Measurements from ENCODE around the gene CBL. TPM values are rescaled to one million over a fixed set of nuclear protein-coding genes. Genes with fewer than 3 reads are reported as not detected.
"Not testable (repeated sequence)": the region's sequence is repeated elsewhere in the genome, so short reads cannot be mapped to it uniquely, and the experiment has no call there.

CBL gene
- total RNA-seq, 2 experiments from 2014 or later, result 26.3 to 26.9 TPM

DNA sequence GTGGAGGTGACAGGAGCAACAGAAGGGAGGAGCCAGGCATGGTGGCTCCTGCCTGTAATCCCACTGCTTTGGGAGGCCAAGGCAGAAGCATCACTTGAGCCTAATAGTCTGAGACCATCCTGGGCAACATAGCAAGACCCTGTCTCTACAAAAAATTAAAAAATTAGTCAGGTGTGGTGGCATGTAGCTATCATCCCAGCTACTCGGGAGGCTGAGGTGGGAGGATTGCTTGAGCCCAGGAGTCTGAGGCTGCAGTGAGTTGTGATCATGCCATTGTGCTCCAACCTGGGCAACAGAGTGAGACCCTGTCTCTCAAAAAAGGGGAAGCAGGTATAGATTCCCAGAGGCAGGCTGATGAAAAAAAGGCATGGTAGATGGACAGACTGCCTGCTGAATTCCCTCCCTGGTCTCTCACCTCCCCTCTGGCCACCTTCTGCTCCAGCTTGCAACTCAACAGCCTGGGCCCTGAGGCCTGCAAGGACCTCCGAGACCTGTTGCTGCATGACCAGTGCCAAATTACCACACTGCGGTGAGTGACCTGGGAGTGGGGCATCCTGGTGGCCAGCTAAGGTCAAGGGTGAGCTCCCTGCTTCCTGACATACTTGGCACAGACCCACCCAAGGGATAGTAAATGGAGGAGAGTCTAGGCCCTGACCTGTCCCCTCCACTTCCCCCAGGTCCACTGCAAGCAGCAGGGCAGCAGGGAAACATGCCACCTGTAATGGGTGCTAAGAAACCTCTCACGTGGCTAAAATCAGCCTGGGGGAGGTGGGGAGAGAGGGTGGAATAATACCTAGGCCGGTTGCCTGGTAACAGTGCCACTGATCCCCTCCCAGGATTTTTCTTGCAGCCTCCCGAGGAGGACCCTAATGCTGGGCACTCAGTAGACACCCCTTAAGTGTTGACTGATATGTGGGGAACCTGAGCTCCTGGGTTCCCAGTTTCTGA lies 25.1 kb upstream of the CBL start:
- ChIA-PET CTCF (interaction anchor here (1.5 to 3.4 kb wide), 2 partner anchors 12 to 15 kb away, joined by 4 to 16 read pairs; partner anchors contain the start of gene NLRX1), POLR2A (no interaction called here)

DNA sequence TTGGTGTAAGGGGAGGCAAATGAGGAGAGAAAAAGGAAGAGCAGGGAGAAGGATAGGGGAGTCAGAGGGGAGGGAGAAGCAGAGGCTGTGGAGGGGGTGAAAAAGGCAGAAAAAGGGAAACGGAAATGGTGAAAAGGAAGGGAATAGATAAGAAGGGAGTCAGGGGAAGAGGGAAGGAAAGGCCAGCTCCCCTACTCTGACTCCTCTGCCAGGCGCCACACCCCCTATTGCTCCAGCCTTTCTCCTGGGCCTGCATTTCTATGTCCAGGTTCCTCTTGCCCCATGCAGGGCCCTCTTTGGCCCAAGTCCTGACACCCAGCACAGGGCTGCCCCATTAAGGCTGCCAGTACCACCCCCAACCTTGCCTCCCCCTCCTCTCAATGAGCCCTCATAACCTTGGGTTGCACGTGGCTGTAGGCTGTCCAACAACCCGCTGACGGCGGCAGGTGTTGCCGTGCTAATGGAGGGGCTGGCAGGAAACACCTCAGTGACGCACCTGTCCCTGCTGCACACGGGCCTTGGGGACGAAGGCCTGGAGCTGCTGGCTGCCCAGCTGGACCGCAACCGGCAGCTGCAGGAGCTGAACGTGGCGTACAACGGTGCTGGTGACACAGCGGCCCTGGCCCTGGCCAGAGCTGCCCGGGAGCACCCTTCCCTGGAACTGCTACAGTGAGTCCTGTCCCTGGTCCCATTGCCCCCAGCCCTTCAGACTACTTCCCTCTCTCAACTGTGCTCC lies 24.3 kb upstream of the CBL start:
- POLR2A ChIA-PET, result interaction anchor here (0.7 kb wide), 1 partner anchor 1275 kb away, joined by 4 read pairs; no protein-coding TSS in a partner anchor
- CTCF ChIA-PET, result interaction anchor here (3.4 kb wide), 1 partner anchor 15 kb away, joined by 16 read pairs; no protein-coding TSS in a partner anchor

DNA sequence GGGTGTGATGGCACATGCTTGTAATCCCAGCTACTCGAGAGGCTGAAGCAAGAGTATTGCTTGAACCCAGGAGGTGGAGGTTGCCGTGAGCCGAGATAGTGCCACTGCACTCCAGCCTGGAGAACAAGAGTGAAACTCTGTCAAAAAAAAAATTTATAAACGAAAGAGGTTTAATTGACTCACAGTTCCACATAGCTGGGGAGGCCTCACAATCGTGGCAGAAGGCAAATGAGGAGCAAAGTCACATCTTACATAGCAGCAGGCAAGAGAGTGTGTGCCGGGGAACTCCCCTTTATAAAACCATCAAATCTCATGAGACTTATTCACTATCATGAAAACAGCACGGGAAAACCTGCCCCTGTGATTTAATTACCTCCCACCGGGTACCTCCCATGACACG lies 21.7 kb upstream of the CBL start:
- POLR2A ChIA-PET, result not testable (repeated sequence)
- CTCF ChIA-PET, result interaction anchor here (0.7 to 1.6 kb wide), 2 partner anchors 12 to 15 kb away, joined by 3 to 4 read pairs; no protein-coding TSS in a partner anchor

DNA sequence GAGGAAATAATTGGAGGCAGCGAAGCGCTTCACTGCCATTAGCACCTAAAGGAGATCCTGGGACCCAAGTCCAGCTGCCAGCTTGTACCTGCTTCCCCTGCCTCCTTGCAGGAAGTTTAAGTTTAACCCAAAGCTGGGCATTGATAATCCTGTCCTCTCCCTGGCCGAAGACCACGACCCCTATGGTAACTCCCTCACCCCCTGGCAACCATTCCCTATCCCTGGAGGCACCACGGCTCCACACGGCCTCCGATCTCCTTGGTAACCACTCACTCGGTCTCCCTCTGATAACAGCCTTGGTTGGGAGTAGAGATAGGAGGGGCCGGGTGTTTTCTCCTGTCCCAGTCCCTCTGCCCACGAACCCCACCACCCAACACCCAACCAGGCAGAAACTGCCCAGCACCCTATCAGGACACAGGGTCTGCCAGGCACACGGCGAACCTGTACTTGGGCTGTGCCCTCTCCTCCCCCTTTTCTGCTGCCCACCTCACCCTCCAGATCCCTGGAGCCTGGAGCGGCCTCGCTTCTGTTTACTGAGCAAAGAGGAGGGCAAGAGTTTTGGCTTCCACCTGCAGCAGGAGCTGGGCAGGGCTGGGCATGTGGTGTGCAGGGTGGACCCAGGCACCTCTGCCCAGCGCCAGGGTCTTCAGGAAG lies 20.0 kb upstream of the CBL start:
- POLR2A ChIA-PET, result no interaction called here
- CTCF ChIA-PET, result no interaction called here

DNA sequence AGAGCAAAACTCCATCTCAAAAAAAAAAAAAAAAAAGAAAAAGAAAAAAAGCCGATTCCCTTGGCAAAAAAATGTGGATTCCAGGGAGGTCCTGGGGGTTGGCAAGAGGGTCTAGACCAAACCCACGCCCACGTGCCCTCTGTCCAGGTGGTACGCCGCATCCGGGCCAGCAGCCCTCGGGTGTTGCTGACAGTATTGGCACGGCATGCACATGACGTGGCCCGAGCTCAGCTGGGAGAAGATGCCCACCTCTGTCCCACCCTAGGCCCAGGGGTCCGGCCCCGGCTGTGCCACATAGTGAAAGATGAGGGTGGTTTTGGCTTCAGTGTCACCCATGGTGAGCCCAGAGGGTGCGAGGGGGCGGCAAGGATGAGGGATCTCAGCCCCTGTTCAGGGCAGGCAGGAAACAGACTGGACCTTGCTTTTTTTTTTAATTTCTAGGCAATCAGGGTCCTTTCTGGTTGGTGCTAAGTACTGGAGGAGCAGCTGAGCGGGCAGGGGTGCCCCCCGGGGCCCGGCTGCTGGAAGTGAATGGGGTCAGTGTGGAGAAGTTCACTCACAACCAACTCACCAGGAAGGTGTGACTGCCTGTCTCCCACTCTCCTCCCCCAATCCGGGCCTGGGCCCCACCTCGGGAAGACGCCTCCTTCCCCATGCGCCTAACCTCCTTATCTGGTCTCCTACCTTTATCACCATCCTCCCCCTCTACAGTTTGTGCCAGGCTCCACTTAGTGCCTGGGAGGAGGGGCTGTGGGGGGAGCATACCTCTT lies 18.8 kb upstream of the CBL start:
- ChIA-PET CTCF (interaction anchor here (0.6 kb wide), 1 partner anchor 169 kb away, joined by 3 read pairs; no protein-coding TSS in a partner anchor), POLR2A (no interaction called here)

DNA sequence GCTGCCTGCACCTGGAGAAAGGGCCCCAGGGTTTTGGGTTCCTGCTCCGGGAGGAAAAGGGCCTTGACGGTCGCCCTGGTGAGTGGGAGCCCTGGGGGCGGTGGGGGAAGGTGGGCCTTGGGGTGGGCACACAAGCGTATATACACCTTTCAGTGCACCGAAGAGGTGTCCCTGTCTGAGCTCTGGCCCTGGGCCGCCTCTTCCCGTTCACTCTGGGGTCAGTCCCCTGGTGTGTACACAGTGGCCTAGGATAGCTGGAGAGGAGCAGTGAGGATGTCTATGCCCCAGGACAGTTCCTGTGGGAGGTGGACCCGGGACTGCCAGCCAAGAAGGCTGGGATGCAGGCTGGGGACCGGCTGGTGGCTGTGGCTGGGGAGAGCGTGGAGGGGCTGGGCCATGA lies 18.1 kb upstream of the CBL start:
- ChIA-PET CTCF (interaction anchor here (0.6 kb wide), 1 partner anchor 10 kb away, joined by 3 read pairs; no protein-coding TSS in a partner anchor), POLR2A (no interaction called here)

DNA sequence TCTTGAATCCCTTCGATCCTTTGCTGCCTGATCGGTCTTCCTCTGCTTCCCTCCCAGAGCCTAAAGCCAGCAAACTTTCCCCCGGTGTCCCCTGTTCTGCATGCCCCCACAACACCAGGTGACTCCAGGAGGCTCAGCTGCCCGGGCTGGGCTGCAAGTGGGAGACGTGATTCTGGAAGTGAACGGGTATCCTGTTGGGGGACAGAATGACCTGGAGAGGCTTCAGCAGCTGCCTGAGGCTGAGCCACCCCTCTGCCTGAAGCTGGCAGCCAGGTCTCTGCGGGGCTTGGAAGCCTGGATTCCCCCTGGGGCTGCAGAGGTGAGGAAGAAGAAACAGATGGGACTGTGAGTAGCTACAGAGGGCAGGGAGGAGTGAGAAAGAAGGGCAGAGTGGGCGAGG lies 17.3 kb upstream of the CBL start:
- POLR2A ChIA-PET, result no interaction called here
- CTCF ChIA-PET, result no interaction called here

GRCh38 chr11:119189393-119189792 lies 16.7 kb upstream of the CBL start:
- ChIA-PET CTCF (interaction anchor here (1.8 kb wide), 1 partner anchor 17 kb away, joined by 5 read pairs; the partner anchor contains the start of gene CBL), POLR2A (no interaction called here)

- ChIA-PET POLR2A (interaction anchor here (0.7 kb wide), 1 partner anchor 22 kb away, joined by 3 read pairs; the partner anchor contains the start of gene NLRX1), CTCF (interaction anchor here (0.7 to 1.8 kb wide), 2 partner anchors 16 to 131 kb away, joined by 4 to 5 read pairs; partner anchors contain the start of gene CBL)
These were observed 15.6 kb upstream of the CBL start for GRCh38 chr11:119190531-119190930.

DNA sequence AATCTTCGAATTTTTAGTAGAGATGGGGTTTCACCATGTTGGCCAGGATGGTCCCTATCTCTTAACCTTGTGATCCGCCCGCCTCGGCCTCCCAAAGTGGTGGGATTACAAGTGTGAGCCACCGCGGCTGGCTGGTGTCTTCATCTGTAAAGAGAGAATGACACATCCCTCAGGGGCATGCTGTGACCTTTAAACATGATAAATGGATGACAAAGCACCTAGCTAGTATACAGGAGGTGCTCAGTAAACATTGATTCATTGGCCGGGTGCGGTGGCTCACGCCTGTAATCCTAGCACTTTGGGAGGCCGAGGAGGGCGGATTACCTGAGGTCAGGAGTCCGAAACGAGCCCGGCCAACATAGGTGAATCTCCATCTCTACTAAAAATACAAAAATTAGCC lies 14.9 kb upstream of the CBL start:
- POLR2A ChIA-PET, result interaction anchor here (0.7 kb wide), 1 partner anchor 44 kb away, joined by 4 read pairs; no protein-coding TSS in a partner anchor
- CTCF ChIA-PET, result not testable (repeated sequence)

DNA sequence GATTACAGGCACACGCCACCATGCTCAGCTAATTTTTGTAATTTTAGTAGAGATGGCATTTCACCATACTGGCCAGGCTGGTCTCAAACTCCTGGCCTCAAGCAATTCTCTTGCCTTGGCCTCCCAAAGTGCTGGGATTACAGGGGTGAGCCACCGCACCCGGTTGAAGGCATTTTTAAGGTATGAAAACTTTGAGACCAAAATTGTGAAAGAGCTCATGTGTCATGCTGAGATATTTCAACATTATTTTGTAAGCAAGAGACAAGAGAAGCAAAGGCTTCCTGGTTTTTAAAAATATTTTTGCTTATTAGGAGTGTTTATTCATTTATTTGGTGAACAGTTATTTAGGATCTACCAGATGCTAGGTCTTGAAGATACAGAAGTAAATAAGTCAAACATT lies 14.0 kb upstream of the CBL start:
- ChIA-PET CTCF (no interaction called here), POLR2A (no interaction called here)

DNA sequence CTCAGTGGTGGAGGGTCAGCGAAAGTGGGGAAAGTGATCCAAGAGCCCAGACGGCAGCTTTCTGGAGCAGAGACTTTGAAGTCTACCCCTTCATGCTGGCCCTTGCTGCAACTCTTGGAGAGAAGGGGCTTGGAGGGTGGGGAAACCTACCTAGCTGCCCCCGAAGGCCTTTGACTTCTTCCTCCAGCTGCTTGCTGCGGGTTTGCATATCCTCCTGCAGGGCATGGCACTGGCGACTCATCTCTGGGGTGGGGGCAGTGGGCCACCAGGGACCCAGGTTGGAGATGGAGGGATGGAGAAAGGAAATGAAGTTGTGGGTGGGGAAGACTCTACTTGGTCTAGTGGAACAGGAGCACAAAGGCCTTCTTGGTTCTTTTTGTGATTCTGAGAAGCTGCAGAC lies 13.1 kb upstream of the CBL start:
- ChIA-PET CTCF (no interaction called here), POLR2A (interaction anchor here (0.6 kb wide), 1 partner anchor 108 kb away, joined by 6 read pairs; no protein-coding TSS in a partner anchor)

DNA sequence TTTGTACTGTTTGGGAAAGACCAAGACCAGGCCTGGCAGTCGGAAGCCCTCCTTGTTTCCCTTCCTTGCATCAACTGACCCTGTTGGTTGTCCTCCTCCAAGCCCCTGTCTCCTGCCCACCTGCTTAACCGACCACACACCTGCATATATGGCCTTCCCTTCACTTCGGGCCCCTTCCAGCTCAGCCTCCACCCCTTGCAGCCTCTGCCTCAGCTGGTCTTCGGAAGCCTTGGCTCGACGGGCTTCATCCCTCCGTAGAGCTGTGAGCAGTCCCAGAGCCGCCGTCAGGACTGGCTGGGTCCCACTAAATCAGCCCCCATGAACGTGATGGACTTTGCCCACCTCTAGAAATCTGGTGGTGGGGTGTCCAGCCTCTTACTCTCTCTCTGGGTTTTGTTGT lies 12.5 kb upstream of the CBL start:
- ChIA-PET CTCF (no interaction called here), POLR2A (interaction anchor here (0.6 kb wide), 1 partner anchor 108 kb away, joined by 6 read pairs; no protein-coding TSS in a partner anchor)

DNA sequence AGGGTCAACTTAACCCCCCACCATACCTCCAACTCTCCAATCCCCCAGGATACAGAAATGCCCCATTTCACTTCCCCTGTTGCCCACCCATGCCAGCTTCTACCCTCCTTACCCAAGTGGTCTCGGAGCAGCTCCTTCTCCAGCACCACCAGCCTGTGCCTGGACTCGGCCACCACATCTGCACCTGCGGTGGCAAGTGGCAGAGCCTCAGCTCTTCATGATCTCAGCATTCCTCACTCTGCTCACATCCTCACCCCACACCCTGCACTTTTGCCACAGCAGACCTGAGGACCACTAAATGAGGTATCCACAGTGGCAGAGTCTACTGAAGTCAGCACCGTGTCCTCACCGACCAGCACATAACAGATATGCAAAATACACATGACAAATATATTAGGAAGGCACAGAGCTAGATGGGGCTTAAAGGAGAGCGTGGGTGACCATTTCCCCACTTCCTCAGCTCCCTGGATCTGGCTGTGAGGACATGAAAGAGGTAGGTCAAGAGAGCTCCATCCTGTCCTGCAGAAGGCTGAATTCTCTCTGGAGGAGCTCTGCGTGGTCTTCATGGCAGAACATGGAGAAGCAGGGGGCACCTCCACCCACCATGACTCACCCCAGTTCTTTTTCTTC lies 11.2 kb upstream of the CBL start:
- ChIA-PET POLR2A (no interaction called here), CTCF (interaction anchor here (1.7 to 3.4 kb wide), 2 partner anchors 11 to 88 kb away, joined by 6 to 20 read pairs; partner anchors contain the start of genes C2CD2L and CBL)

GRCh38 chr11:119195680-119196079 lies 10.5 kb upstream of the CBL start:
- POLR2A ChIA-PET, result no interaction called here
- CTCF ChIA-PET, result interaction anchor here (1.1 to 3.4 kb wide), 5 partner anchors 11 to 112 kb away, joined by 3 to 20 read pairs (median 6); partner anchors contain the start of genes C2CD2L and CBL

GRCh38 chr11:119196833-119197483 lies 9.2 kb upstream of the CBL start:
- ChIA-PET CTCF (interaction anchor here (0.6 to 3.4 kb wide), 29 partner anchors 9 to 178 kb away, joined by 3 to 20 read pairs (median 3); partner anchors contain the start of genes C2CD2L and CBL), POLR2A (no interaction called here)

DNA sequence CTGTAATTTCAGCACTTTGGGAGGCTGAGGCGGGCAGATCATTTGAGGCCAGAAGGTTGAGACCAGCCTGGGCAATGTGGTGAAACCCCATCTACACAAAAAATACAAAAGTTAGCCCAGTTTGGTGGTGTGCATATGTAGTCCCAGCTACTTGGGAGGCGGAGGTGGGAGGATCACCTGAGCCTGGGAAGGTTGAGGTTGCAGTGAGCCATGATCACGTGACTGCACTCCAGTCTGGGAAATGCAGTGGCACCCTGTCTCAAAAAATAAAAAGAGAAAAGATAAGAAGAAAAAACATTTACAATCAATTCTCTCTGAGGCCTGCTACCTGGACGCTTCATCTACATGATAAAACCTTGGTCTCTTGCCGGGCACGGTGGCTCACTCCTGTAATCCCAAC lies 7.2 kb upstream of the CBL start:
- POLR2A ChIA-PET, result no interaction called here
- CTCF ChIA-PET, result no interaction called here

DNA sequence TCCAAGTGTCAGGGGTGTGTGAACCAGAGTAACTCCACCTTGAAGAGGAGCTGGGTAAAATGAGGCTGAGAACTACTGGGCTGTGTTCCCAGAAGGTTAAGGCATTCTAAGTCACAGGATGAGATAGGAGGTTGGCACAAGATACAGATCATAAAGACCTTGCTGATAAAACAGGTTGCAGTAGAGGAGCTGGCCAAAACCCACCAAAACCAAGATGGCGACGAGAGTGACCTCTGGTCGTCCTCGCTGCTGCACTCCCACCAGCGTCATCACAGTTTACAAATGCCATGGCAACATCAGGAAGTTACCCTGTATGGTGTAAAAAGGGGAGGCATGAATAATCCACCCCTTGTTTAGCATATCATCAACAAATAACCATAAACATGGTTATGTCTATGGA lies 4.9 kb upstream of the CBL start:
- POLR2A ChIA-PET, result not testable (repeated sequence)
- CTCF ChIA-PET, result interaction anchor here (0.7 to 1.3 kb wide), 3 partner anchors 70 to 122 kb away, joined by 3 to 4 read pairs (median 3); no protein-coding TSS in a partner anchor
